Stimulated activated CD4-positive, alpha-beta T cell treated with anti-CD3 and anti-CD28 coated beads, Interleukin-12 subunit alpha, Interleukin-12 subunit beta, amount 100 ng/mL, for 4 hours (primary cell): Measurements from ENCODE around the gene CD6.

ENCODE experiments used
- DNase-seq: peaks from one replicate; pipeline ENCODE4 v3.0.0-alpha.2; 2020

CD6 gene

GRCh38 chr11:60987577-60988277 lies 16.2 kb downstream of the CD6 start:
- no peak for DNase-seq

GRCh38 chr11:60988658-60989057 lies 17.2 kb downstream of the CD6 start:
- no peak for DNase-seq

- no peak for DNase-seq
These were observed 17.7 kb downstream of the CD6 start for GRCh38 chr11:60989093-60989650.

- DNase-seq: no peak
These were observed 20.0 kb downstream of the CD6 start for GRCh38 chr11:60991457-60991856.

- no peak for DNase-seq
These were observed 21.4 kb downstream of the CD6 start for GRCh38 chr11:60992842-60993409.

- no peak for DNase-seq
These were observed 22.1 kb downstream of the CD6 start for GRCh38 chr11:60993615-60994014.

- DNase-seq: no peak
These were observed 23.1 kb downstream of the CD6 start for GRCh38 chr11:60994541-60995080.

- no peak for DNase-seq
These were observed 24.3 kb downstream of the CD6 start for GRCh38 chr11:60995798-60996197.

GRCh38 chr11:60996381-60997138 lies 25.1 kb downstream of the CD6 start:
- DNase-seq: no peak

GRCh38 chr11:61000426-61000825 lies 28.9 kb downstream of the CD6 start:
- DNase-seq: no peak

GRCh38 chr11:61001931-61002330 lies 30.5 kb downstream of the CD6 start:
- DNase-seq: no peak

GRCh38 chr11:61002598-61002997 lies 31.1 kb downstream of the CD6 start:
- DNase-seq: no peak

GRCh38 chr11:61004180-61004611 lies 32.7 kb downstream of the CD6 start:
- DNase-seq: no peak

- no peak for DNase-seq
These were observed 33.3 kb downstream of the CD6 start for GRCh38 chr11:61004761-61005181.

- DNase-seq: no peak
These were observed 36.0 kb downstream of the CD6 start for GRCh38 chr11:61007383-61007955.

- DNase-seq: no peak
These were observed 36.7 kb downstream of the CD6 start for GRCh38 chr11:61007956-61008896.

GRCh38 chr11:61008971-61009370 lies 37.5 kb downstream of the CD6 start:
- DNase-seq: no peak

GRCh38 chr11:61009392-61010275 lies 38.2 kb downstream of the CD6 start:
- no peak for DNase-seq

GRCh38 chr11:61010466-61011228 lies 39.2 kb downstream of the CD6 start:
- no peak for DNase-seq
